HEK293T (cell line): ENCODE measurements around the gene SOAT2.

Source experiments
- BHLHE40 ChIP-seq: fragments of 450-650 bp; IDR thresholded peaks from 2 replicates; pipeline ENCODE4 v1.6.1; 2016; ENCODE audit warnings: mild to moderate bottlenecking, moderate library complexity, borderline replicate concordance
- CTBP1 ChIP-seq: fragments of 450-650 bp; IDR thresholded peaks from 2 replicates; pipeline ENCODE4 v1.6.1; 2016; ENCODE audit warnings: borderline replicate concordance
- ELF4 ChIP-seq: fragments of 450-650 bp; IDR thresholded peaks from 2 replicates; pipeline ENCODE4 v1.6.1; 2017; ENCODE audit warnings: antibody characterized with exemption
- FOXA1 ChIP-seq: fragments of 450-650 bp; IDR thresholded peaks from 2 replicates; pipeline ENCODE4 v1.6.1; 2016; ENCODE audit warnings: mild to moderate bottlenecking
- FOXK2 ChIP-seq: fragments of 450-650 bp; IDR thresholded peaks from 2 replicates; pipeline ENCODE4 v1.6.1; 2016; ENCODE audit warnings: mild to moderate bottlenecking
- FOXM1 ChIP-seq: fragments of 450-650 bp; IDR thresholded peaks from 2 replicates; pipeline ENCODE4 v1.6.1; 2017; ENCODE audit warnings: mild to moderate bottlenecking, borderline replicate concordance
- L3MBTL2 ChIP-seq: fragments of 450-650 bp; conservative IDR thresholded peaks from 2 replicates; pipeline ENCODE4 v1.6.1; 2016; ENCODE audit warnings: mild to moderate bottlenecking
- LEF1 ChIP-seq: fragments of 450-650 bp; IDR thresholded peaks from 2 replicates; pipeline ENCODE4 v1.6.1; 2017; ENCODE audit warnings: mild to moderate bottlenecking, borderline replicate concordance
- SP1 ChIP-seq: fragments of 450-650 bp; IDR thresholded peaks from 2 replicates; pipeline ENCODE4 v1.6.1; 2017
- SUZ12 ChIP-seq: fragments of 450-650 bp; IDR thresholded peaks from 2 replicates; pipeline ENCODE4 v1.6.1; 2016; ENCODE audit warnings: mild to moderate bottlenecking
- TARDBP ChIP-seq: fragments of 450-650 bp; IDR thresholded peaks from 2 replicates; pipeline ENCODE4 v1.6.1; 2016
- ZNF384 ChIP-seq: fragments of 450-650 bp; IDR thresholded peaks from 2 replicates; pipeline ENCODE4 v1.6.1; 2016
- TF ChIP-seq, protein P1 (sequence below): fragments of 450-650 bp; IDR thresholded peaks from 2 replicates; pipeline ENCODE4 v1.6.1; 2016

- TF ChIP-seq FOXM1: no peak
- TF ChIP-seq BHLHE40: no peak
- no peak for TF ChIP-seq L3MBTL2
- TF ChIP-seq FOXK2: no peak
- no peak for TF ChIP-seq FOXA1
- TF ChIP-seq SP1: no peak
- TF ChIP-seq ZNF384: no peak
- TF ChIP-seq ELF4: no peak
- TF ChIP-seq TARDBP: no peak
- no peak for TF ChIP-seq LEF1
- TF ChIP-seq SUZ12: no peak
- TF ChIP-seq, protein P1, sequence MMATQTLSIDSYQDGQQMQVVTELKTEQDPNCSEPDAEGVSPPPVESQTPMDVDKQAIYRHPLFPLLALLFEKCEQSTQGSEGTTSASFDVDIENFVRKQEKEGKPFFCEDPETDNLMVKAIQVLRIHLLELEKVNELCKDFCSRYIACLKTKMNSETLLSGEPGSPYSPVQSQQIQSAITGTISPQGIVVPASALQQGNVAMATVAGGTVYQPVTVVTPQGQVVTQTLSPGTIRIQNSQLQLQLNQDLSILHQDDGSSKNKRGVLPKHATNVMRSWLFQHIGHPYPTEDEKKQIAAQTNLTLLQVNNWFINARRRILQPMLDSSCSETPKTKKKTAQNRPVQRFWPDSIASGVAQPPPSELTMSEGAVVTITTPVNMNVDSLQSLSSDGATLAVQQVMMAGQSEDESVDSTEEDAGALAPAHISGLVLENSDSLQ: no peak
- no peak for TF ChIP-seq CTBP1
These were observed 43.7 kb upstream of the SOAT2 start for GRCh38 chr12:53059434-53060063.
